SK-N-MC (cell line): ENCODE data around the gene SCPEP1.

Experiments
- EZH2 ChIP-seq: fragments of 200-600 bp; sonication (generic); IDR thresholded peaks from one replicate; pipeline ENCODE4 v1.6.1; 2017; ENCODE audit warnings: antibody characterized with exemption
- FOXP2 ChIP-seq: optimal IDR thresholded peaks from 2 replicates; pipeline ENCODE3; 2011; ENCODE audit warnings: mild to moderate bottlenecking, moderate library complexity; ENCODE audit not compliant: insufficient read depth; ENCODE audit errors: extremely low read length, control extremely low read depth
- POLR2AphosphoS5 ChIP-seq: IDR thresholded peaks from 2 replicates; pipeline ENCODE4 v1.6.1; 2012; ENCODE audit warnings: mild to moderate bottlenecking, low read depth, low read length, borderline replicate concordance

GRCh38 chr17:56975656-56976055, 2.3 kb upstream of the SCPEP1 start:
- TF ChIP-seq POLR2AphosphoS5 = no peak
- no peak for TF ChIP-seq EZH2
- TF ChIP-seq FOXP2 = no peak
